ENCODE measurements around the gene MTHFD1L.

The MTHFD1L gene

DNA sequence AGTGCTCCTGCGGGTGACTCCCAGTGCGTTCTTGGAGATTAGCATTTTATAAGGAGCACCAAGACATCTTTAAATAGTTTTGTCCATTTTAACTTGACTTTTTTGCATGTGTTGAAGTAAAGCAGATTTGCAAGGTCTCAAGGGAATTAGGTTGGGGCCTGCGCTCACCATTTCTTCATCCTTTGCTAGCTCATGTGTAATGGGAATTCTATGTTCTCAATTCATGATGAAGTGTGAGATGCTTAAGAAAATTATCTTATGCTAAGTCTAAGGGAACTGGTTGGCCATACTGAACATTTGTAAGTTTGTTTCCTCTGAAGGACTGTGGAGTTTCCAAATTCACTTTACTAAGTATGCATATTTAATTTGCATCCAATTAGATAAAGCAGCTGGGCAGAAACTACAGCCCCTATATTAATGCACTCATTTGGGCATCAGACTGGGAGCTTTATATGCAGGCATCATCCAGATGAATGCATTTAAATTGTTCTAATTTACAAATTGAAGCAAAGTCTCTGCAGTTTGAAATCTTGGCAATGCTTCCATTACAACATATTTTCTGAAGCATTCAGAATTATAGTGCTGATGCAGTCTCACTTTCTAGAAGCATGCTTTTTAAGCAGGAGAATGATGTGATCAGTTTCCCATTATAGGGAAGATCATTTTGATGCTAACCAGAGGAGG is 266.0 kb downstream of the MTHFD1L start:
- DNase-seq = no peak

GRCh38 chr6:151136141-151136755 is 270.7 kb downstream of the MTHFD1L start:
- DNase-seq = no peak

GRCh38 chr6:151137542-151137941 is 272.0 kb downstream of the MTHFD1L start:
- no peak for DNase-seq

DNA sequence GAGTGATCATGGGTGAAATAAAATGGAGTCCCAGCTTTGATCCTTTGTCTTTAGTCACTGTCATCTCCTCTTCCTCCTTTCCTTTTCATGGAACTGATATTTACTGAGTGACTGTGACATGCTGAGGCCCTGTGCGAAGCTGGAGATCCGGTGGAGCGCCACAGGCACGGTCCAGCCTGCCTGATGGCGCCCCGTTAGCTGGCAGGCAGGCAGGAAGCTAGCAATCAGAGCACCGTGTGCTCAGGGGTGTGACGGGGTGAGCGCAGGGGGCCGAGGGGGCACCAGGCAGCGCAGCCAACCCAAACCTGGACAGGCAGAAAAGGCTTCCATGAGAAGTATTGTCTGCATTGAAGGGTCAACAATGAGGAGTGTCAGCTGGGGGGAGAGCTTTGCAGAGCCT is 274.0 kb downstream of the MTHFD1L start:
- DNase-seq = no peak

GRCh38 chr6:151140767-151141166 is 275.3 kb downstream of the MTHFD1L start:
- DNase-seq = no peak

DNA sequence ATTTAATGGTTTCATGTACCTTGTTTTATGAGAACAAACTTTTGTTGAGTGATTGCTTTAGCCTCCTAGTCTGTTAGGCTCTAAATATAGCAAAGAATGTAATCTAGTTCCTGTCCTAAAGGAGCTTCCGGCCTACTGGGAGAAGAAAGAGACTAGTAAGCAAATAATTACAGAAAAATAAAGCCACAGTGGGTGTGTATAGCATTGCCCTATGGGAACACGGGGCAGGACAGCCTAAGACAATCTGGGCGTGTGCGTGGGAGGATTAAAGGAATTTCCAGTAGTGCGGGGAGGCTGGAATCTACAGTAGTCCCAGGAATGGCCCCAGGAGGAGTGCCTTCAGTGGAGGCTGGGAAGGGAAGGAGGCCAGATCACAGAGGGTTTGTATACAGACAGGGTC is 276.2 kb downstream of the MTHFD1L start:
- no peak for DNase-seq

DNA sequence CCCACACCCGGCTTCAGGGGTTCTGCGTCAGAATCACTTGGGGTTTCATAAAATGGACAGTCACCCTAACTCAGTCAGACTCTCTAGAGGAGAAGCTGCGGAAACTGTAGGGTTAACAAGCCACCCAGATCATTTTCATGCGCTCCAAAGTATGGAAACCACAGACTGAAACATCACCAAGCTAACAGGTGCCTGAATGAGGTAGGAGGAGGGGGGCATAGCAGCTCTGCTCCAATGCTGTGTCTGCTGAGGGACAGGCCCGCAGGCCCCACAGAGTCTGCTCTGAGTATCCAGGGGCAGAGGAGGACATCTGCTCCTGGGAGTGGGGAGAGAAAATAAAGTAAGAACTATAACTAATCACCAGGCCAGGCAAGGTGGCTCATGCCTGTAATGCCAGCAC is 277.2 kb downstream of the MTHFD1L start:
- DNase-seq = no peak

DNA sequence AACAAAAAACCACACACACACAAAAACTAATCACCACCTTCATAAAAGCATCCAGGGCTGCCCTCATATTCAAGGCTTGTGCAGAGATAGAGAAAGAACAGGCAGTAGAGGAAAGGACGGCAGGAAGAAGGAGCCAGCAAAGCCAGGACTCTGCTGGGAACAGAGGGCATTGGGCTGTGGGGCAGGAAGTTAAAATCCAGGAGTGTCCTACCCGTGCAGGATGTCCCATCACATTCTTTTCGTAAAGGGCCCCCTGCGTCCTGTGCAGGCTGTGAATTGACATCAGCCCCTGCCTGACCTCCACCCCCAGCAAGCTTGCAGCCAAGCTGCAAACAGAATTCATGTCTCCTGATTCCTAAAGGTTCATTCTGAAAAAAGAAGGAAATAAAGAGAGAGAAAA is 277.8 kb downstream of the MTHFD1L start:
- DNase-seq = no peak

DNA sequence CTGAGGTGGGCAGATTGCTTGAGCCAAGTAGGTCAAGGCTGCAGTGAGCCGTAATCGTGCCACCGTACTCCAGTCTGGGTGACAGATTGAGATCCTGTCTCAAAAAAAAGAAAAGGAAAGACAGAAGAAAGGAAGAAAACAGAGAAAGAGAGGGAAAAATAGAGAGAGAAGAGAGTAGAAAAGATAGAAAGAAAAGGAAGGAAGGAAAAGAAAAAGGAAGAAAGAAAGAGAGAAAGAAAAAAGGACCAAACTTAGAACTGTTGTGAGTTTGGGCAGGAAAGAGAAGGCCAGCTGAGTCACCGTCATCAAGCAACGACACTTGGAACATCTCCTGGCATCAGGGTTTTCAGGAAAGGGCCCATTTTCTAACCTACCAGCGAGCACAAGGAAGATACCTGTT is 278.3 kb downstream of the MTHFD1L start:
- DNase-seq = no peak

DNA sequence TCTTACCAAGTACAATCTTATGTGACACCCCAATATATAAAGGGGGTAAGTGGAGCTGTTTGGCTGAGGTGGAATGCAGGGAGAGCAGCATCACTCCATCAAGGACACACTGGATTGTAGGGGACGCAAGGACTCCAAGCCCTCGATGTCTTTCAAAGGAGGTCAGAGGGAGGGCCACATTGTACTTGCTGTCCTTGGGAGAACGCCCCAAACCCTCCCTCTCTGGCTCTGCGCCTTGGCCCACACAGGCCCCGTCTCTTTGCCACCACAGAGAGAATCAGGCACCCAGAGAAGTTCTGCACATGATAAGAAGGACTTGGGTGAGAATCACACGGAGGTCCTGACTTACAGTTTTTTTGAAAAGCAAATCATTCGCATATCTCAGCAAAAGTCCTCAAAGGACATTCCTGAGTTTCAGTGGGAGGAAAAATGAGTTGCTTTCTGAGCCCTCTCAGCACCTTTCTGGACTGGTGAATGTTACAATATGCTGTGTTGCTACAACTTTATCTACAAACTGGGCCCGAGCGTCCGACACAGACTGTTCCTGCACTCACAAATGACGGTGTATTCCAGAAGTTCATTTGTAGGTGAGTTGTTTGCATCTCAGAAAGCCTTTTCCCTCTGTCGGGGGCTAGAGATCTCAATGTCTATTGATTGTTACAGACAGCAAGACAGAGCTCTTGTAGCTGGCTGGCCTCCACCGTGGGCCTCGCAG is 281.8 kb downstream of the MTHFD1L start:
- DNase-seq = no peak

DNA sequence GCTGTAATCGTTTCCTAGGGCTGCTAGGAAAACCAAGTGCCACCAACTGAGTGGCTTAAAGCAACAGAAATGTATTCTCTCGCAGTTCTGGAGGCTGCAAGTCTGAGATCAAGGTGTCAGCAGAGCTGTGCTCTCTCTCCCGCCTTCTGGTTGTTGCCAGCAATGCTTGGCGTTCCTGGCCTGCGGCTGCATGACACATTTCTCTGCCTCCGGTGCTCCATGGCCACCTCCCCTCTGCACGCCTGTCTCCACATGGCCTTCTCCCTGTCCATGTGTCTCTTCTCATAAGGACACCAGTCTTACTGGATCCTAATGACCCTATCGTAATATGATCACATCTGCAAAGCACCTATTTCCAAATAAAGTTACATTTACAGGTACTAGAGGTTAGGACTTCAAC is 282.6 kb downstream of the MTHFD1L start:
- DNase-seq = no peak

DNA sequence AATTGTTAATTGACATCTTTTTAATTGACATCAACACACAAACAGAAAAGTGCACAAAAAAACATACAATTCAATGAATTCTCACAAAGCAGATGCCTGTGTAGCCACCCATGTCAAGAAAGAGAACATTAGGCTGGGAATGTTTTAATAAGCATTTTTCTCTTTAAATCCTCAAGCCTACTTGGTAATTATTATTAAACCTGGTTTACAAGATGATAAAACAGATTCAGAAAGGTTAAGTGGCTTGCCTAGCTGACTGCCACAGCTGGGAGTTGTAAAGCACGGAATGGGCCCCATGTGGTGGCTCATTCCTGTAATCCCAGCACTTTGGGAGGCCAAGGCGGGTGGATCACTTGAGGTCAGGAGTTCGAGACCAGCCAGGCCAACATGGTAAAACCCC is 284.3 kb downstream of the MTHFD1L start:
- no peak for DNase-seq

Data from stimulated activated CD4-positive, alpha-beta T cell treated with anti-CD3 and anti-CD28 coated beads, Interleukin-4, amount 100 ng/mL, for 1 hour (primary cell).